KG1 (cell line): ENCODE results near the gene C1orf167.
A peak's percentile ranks its signal among the peaks of the same experiment; 100 is the strongest.

ENCODE experiments used
- DNase-seq: peaks from one replicate; lab custom pipeline; 2025; lab: John Stamatoyannopoulos, UW

C1orf167 gene

GRCh38 chr1:11836955-11837766 is 75.2 kb downstream of the C1orf167 start:
- DNase-seq: no peak

GRCh38 chr1:11837767-11838348 is 75.9 kb downstream of the C1orf167 start:
- DNase-seq: no peak

GRCh38 chr1:11838349-11839272 is 76.6 kb downstream of the C1orf167 start:
- DNase-seq: peak; percentile 5
